Stomach (tissue), 9 donors: ENCODE measurements around the gene DCHS2. TPM values are rescaled to one million over a fixed set of nuclear protein-coding genes. Genes with fewer than 3 reads are reported as not detected.

Experiments used
- DNase-seq, 2 donors: peaks; one replicate each; pipeline versions ENCODE4 v3.0.0 to v3.0.0-alpha.2; 2013 to 2019
- H3K27ac ChIP-seq, 5 donors: fragments of 200-600 bp in 4 of 5; sonication (generic) in 4 of 5; one replicate each; pipeline ENCODE4 v1.5.1; 2013 to 2019; ENCODE audit warnings: mild to moderate bottlenecking in 1 of 5, moderate library complexity in 1 of 5
- H3K27me3 ChIP-seq, 3 donors: fragments of 200-600 bp; sonication (generic); one replicate each; pipeline ENCODE4 v1.5.1; 2017 to 2019; ENCODE audit warnings: mixed run types in 1 of 3
- H3K36me3 ChIP-seq, 4 donors: fragments of 200-600 bp; sonication (generic); 1 replicate in 3 of 4; 2 replicates in 1 of 4; pipeline ENCODE4 v1.5.1; 2016 to 2019
- H3K4me1 ChIP-seq, 4 donors: fragments of 200-600 bp; sonication (generic); one replicate each; pipeline ENCODE4 v1.5.1; 2016 to 2019
- H3K4me3 ChIP-seq, 4 donors: fragments of 200-600 bp; sonication (generic) in 3 of 4; one replicate each; pipeline ENCODE4 v1.5.1; 2016 to 2019; ENCODE audit warnings: mild to moderate bottlenecking in 1 of 4
- H3K9me3 ChIP-seq, 4 donors: fragments of 200-600 bp; sonication (generic); one replicate each; pipeline ENCODE4 v1.5.1; 2016 to 2019
- EP300 ChIP-seq: sonication (generic); formaldehyde crosslinking; IDR thresholded peaks from one replicate; pipeline ENCODE4 v1.6.1; 2017; ENCODE audit warnings: antibody characterized with exemption
- POLR2A ChIP-seq, 4 donors: fragments of 450-650 bp; IDR thresholded peaks; one replicate each; pipeline ENCODE4 v1.6.1; 2016; ENCODE audit warnings: antibody characterized with exemption in 4 of 4, control low read depth in 2 of 4, mild to moderate bottlenecking in 1 of 4, moderate library complexity in 1 of 4
- POLR2AphosphoS5 ChIP-seq, 3 donors: sonication (generic); formaldehyde crosslinking; IDR thresholded peaks; one replicate each; pipeline ENCODE4 v1.6.1; 2016; ENCODE audit warnings: antibody characterized with exemption in 3 of 3
- WGBS, 5 donors: extraction: QIAGEN DNeasy Blood & Tissue Kit in 3 of 5; methylation state at CpG; one replicate each; pipeline versions ENCODE4 v1.1.5 to v1.1.7; 2013 to 2018; 5-methylcytosine and 5-hydroxymethylcytosine counted together
- intact Hi-C: fragments of 100-400 bp; cut with DNase I; formaldehyde crosslinking; loops from one replicate; pipeline ENCODE4 v1.15.1; 2023; ENCODE audit warnings: low total_unique reads
- polyA plus RNA-seq, 3 donors: library from polyadenylated mRNA; stranded (reverse); fragments of 200-250 nt; gene quantifications; one replicate each; pipeline ENCODE4 v1.2.3, GENCODE V29; 2013
- total RNA-seq, 5 donors: library from RNA; depleted of rRNA; stranded (reverse); fragments of >200 nt; gene quantifications; one replicate each; pipeline versions ENCODE4 v1.1.0 to v1.2.3, GENCODE V29; 2014 to 2016
- TF ChIP-seq, protein P1 (sequence below), 7 experiments: fragments of 450-650 bp in 4 of 7; fragments of 200-600 bp in 3 of 7; sonication (generic) in 3 of 7; IDR thresholded peaks; one replicate each; pipeline ENCODE4 v1.5.1; 2016 to 2019; ENCODE audit warnings: antibody characterized with exemption in 7 of 7, control low read depth in 2 of 7, mild to moderate bottlenecking in 1 of 7
- donor health status: healthy with polysubstance abuse.
- donor health status: Bipolar disorder and iron deficiency.
- donor health status: healthy.

DCHS2 gene
- total and polyA plus RNA-seq, 8 donors, result 0.30 to 9.7 (median 1.5) TPM; not detected in 2

DNA sequence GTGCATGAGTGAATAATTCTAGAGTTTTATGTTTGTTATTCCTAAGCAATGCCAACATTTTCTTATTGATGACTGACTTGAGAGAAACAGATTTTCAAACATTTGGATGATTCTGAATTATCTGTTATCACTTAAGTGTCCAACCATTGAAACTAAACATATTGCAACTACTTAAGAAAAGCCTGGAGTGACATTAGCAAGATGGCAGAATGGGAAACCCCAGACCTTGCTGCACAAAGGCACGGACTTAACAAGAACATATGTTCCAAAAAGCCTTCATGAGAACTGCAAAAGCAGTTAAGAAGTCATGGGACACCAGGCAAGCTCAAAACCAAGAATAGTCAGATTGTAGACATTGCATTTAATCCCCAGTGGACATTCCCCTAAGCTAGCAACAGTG, 215.1 kb downstream of the DCHS2 start:
- Histone ChIP-seq H3K4me1 (no peaks in the 10 kb centered on the region), H3K9me3 (no peaks in the 10 kb centered on the region), H3K27ac (no peak overlapping the region), H3K36me3 (no peaks in the 10 kb centered on the region), H3K27me3 (no peaks in the 10 kb centered on the region), H3K4me3 (no peak overlapping the region)
- WGBS, 5 donors, result 48 to 77% (median 57%) methylated on average over 1 of the region's 1 CpG
- no peak for DNase-seq
- no peak for TF ChIP-seq POLR2AphosphoS5 (IDR thresholded peaks at IDR 0.05)
- no peak for TF ChIP-seq EP300
- TF ChIP-seq, protein P1, sequence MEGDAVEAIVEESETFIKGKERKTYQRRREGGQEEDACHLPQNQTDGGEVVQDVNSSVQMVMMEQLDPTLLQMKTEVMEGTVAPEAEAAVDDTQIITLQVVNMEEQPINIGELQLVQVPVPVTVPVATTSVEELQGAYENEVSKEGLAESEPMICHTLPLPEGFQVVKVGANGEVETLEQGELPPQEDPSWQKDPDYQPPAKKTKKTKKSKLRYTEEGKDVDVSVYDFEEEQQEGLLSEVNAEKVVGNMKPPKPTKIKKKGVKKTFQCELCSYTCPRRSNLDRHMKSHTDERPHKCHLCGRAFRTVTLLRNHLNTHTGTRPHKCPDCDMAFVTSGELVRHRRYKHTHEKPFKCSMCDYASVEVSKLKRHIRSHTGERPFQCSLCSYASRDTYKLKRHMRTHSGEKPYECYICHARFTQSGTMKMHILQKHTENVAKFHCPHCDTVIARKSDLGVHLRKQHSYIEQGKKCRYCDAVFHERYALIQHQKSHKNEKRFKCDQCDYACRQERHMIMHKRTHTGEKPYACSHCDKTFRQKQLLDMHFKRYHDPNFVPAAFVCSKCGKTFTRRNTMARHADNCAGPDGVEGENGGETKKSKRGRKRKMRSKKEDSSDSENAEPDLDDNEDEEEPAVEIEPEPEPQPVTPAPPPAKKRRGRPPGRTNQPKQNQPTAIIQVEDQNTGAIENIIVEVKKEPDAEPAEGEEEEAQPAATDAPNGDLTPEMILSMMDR (IDR thresholded peaks at IDR 0.05), result no peak
- TF ChIP-seq POLR2A (IDR thresholded peaks at IDR 0.05), result no peak
- intact Hi-C loops, result no loop called here

DNA sequence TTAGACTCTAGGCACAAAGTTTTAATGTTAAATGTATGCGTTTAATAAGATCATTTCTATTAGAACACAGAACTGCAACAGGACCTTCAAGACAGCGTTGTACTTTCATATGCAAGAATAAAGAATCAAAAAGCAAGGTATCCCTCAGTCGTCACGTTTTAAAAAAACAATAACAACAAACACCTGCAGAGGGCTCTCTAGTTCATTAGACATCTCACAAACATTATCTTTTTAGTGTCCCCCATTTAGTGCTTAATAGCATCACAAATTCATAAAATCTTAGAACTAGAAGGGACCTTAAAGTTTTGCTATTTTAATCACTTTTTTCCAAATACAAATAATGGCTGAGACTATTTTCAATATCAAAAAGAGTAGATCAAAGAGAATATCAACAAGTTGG, 236.6 kb downstream of the DCHS2 start:
- Histone ChIP-seq H3K27ac (no peak overlapping the region), H3K36me3 (no peaks in the 10 kb centered on the region), H3K9me3 (no peaks in the 10 kb centered on the region), H3K27me3 (no peaks in the 10 kb centered on the region), H3K4me3 (no peak overlapping the region), H3K4me1 (no peaks in the 10 kb centered on the region)
- WGBS, 5 donors, result 51 to 70% (median 63%) methylated on average over 4 of the region's 4 CpGs
- intact Hi-C loops, result no loop called here
- no peak for TF ChIP-seq EP300
- DNase-seq, result no peak

DNA sequence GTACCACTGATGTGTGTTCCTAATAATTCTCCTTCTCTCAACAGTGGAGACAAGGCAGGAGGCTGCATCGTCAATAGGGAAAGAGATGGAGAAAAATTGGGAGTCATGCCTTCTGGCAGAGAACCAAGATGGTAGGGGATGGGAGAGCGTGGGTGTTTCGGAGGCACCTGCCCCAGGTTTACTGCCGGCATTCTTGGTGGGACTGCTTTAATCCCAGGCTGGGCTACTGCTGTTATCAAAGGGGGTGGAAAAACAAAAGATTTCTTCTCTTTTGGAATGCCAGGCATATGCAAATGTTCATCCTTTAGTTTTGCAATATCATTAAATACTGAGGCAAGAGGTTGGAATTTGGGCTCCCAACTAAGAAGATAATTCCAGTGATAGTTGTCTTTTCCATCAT, 257.0 kb downstream of the DCHS2 start:
- TF ChIP-seq, protein P1 (IDR thresholded peaks at IDR 0.05), result no peak
- TF ChIP-seq EP300 (no peak), POLR2AphosphoS5 (IDR thresholded peaks at IDR 0.05) (no peak), POLR2A (IDR thresholded peaks at IDR 0.05) (no peak)
- Histone ChIP-seq H3K36me3 (no peaks in the 10 kb centered on the region), H3K9me3 (no peaks in the 10 kb centered on the region), H3K27me3 (no peaks in the 10 kb centered on the region), H3K4me3 (no peak overlapping the region), H3K4me1 (no peaks in the 10 kb centered on the region), H3K27ac (no peak overlapping the region)
- DNase-seq, result no peak
- intact Hi-C loops, result no loop called here
- 82 to 94% (median 87%) methylated on average over 4 of the region's 4 CpGs for WGBS, 5 donors

DNA sequence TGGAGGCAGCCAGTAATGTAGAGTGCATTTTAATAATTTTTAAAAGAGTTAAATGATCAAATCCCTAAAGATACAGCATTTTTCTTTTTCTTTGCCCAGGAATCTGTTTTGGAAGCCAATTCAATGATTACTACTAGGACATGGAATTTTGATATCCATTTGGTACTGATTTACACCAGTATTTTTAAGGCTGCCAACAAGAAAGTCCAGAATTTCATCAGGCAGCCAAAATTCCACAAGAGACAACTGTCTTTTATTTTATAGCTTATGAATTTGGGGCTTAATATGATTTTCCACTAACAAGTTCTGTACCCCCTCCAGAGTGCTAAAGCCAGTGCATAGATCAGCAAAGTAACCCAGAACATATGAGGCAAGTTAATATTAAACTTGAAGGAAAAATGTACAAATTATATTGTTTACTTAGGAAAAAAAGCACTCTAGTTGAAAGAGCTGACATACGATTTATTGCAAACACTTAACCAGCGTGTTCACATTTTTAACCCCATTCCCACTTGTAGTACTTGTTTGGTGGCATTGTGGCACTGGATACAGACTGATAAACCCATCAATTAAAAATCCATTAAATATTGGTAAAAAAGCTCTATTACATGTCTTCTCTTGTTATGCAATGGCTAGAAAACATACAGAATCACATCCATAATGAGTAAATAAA, 259.7 kb downstream of the DCHS2 start:
- intact Hi-C loops, result no loop called here
- no peak for TF ChIP-seq EP300
- TF ChIP-seq POLR2AphosphoS5 (IDR thresholded peaks at IDR 0.05), result no peak
- TF ChIP-seq POLR2A (IDR thresholded peaks at IDR 0.05), result no peak
- TF ChIP-seq, protein P1 (IDR thresholded peaks at IDR 0.05), result no peak
- 22 to 40% (median 37%) methylated on average over 2 of the region's 2 CpGs for WGBS, 5 donors
- Histone ChIP-seq H3K27me3 (no peaks in the 10 kb centered on the region), H3K9me3 (no peaks in the 10 kb centered on the region), H3K4me3 (no peak overlapping the region), H3K27ac (no peak overlapping the region), H3K36me3 (no peaks in the 10 kb centered on the region), H3K4me1 (no peaks in the 10 kb centered on the region)
- peak in 1 of 2 donors; percentile 19 for DNase-seq

DNA sequence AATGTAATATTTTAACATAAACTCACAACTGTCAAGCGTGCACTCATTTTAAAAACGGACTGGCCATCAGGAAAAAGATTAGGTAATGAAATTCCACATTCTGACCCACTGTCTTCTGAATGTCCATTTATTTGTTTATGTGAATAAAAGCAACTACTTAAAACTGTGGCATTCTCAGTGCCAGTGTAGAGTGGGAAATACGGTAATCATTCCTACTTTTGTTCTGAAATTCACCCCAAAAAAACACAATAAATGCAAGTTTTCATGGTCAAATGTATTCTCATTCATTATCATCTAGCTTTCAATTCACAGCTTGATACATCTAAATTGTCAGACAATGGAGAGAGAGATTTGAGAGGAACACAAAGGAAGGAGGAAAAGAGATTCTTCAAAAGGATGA, 260.9 kb downstream of the DCHS2 start:
- no peak for DNase-seq
- Histone ChIP-seq H3K9me3 (no peaks in the 10 kb centered on the region), H3K4me1 (no peaks in the 10 kb centered on the region), H3K27ac (no peak overlapping the region), H3K36me3 (no peaks in the 10 kb centered on the region), H3K4me3 (no peak overlapping the region), H3K27me3 (no peaks in the 10 kb centered on the region)
- 80 to 93% (median 87%) methylated on average over 3 of the region's 3 CpGs for WGBS, 5 donors
- no peak for TF ChIP-seq POLR2AphosphoS5 (IDR thresholded peaks at IDR 0.05)
- TF ChIP-seq EP300, result no peak
- TF ChIP-seq, protein P1 (IDR thresholded peaks at IDR 0.05), result no peak
- TF ChIP-seq POLR2A (IDR thresholded peaks at IDR 0.05), result no peak
- intact Hi-C loops, result no loop called here
